Stimulated activated CD4-positive, alpha-beta T cell treated with anti-CD3 and anti-CD28 coated beads, Interleukin-1b, Interleukin-23, amount 100 ng/mL, for 48 hours (primary cell): ENCODE measurements around the gene ACSF2.
"Not testable (repeated sequence)": the region's sequence is repeated elsewhere in the genome, so short reads cannot be mapped to it uniquely, and the experiment has no call there.

ENCODE experiments used
- DNase-seq: peaks from one replicate; pipeline ENCODE4 v3.0.0-alpha.2; 2020

ACSF2 gene

GRCh38 chr17:50425682-50426471 lies at the start of gene ACSF2:
Gene ACSF2, plus strand, starts transcription at chr17:50426218. Its CDS starts 44 bp downstream, at chr17:50426262.
- peak; percentile 68 for DNase-seq

- no peak for DNase-seq
These were observed 46.5 kb upstream of the ACSF2 start for GRCh38 chr17:50379351-50380132.

- DNase-seq = no peak
These were observed 45.4 kb upstream of the ACSF2 start for GRCh38 chr17:50380369-50381259.

GRCh38 chr17:50381260-50381815 lies 44.7 kb upstream of the ACSF2 start:
- no peak for DNase-seq

- DNase-seq = no peak
These were observed 44.1 kb upstream of the ACSF2 start for GRCh38 chr17:50381920-50382319.

GRCh38 chr17:50382931-50383330 lies 43.1 kb upstream of the ACSF2 start:
- DNase-seq = no peak

- no peak for DNase-seq
These were observed 39.5 kb upstream of the ACSF2 start for GRCh38 chr17:50386510-50386909.

GRCh38 chr17:50388728-50389127 lies 37.3 kb upstream of the ACSF2 start:
- no peak for DNase-seq

GRCh38 chr17:50389534-50389933 lies 36.5 kb upstream of the ACSF2 start:
- no peak for DNase-seq

- no peak for DNase-seq
These were observed 33.4 kb upstream of the ACSF2 start for GRCh38 chr17:50392621-50393020.

- no peak for DNase-seq
These were observed 32.3 kb upstream of the ACSF2 start for GRCh38 chr17:50393700-50394099.

- no peak for DNase-seq
These were observed 31.3 kb upstream of the ACSF2 start for GRCh38 chr17:50394711-50395110.

GRCh38 chr17:50396261-50397110 lies 29.5 kb upstream of the ACSF2 start:
- no peak for DNase-seq

- DNase-seq = peak; percentile 90
These were observed 28.7 kb upstream of the ACSF2 start, which contains the start of gene LRRC59 for GRCh38 chr17:50397111-50397918. Gene LRRC59, minus strand, starts transcription at chr17:50397523. Its CDS starts 206 bp downstream, at chr17:50397317.

- no peak for DNase-seq
These were observed 28.1 kb upstream of the ACSF2 start for GRCh38 chr17:50397919-50398285.

GRCh38 chr17:50398672-50399071 lies 27.3 kb upstream of the ACSF2 start:
- DNase-seq = not testable (repeated sequence)

- DNase-seq = not testable (repeated sequence)
These were observed 26.4 kb upstream of the ACSF2 start for GRCh38 chr17:50399591-50399990.

GRCh38 chr17:50405351-50405750 lies 20.7 kb upstream of the ACSF2 start:
- not testable (repeated sequence) for DNase-seq

- DNase-seq = no peak
These were observed 19.4 kb upstream of the ACSF2 start for GRCh38 chr17:50406578-50406977.

- DNase-seq = no peak
These were observed 18.1 kb upstream of the ACSF2 start for GRCh38 chr17:50407921-50408320.
